Cardiac fibroblast (primary cell): ENCODE data around the gene NEO1.
A peak's percentile ranks its signal among the peaks of the same experiment; 100 is the strongest.

Experiments
- DNase-seq, 2 donors: peaks; one replicate each; pipeline versions ENCODE4 v3.0.0 to v3.0.0-alpha.2; 2010; ENCODE audit warnings: low read depth in 2 of 2
- H3K4me3 ChIP-seq, 2 donors: replicated peaks in 1 of 2; 1 replicate in 1 of 2; 2 replicates in 1 of 2; pipeline ENCODE4 v1.5.1; 2011; ENCODE audit warnings: low read depth in 2 of 2, low read length in 2 of 2, mild to moderate bottlenecking in 2 of 2, moderate library complexity in 1 of 2
- TF ChIP-seq, protein P1 (sequence below): IDR thresholded peaks from one replicate; pipeline ENCODE4 v1.5.1; 2011; ENCODE audit warnings: low read depth, mild to moderate bottlenecking, low read length, inconsistent platforms

The NEO1 gene

DNA sequence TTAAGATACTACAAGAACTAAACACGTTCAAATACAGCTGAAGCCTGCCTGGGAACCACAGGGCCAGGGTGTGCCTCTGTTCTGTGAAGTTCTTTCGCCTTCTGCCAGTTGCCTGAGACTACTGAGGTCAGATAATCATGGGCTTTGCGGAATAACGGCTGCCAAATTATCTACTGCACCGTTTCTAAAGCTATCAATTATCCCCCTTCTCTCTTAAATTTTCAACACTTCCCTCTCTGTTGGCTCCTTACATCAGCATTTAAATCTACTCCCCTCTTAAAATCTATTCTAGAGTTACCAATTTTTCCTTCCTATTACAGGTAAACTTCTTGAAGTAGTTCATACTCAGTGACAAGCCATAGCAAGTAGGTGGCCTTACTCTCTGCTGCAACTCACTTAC is 6.2 kb upstream of the NEO1 start:
- DNase-seq, result no peak
- TF ChIP-seq, protein P1, sequence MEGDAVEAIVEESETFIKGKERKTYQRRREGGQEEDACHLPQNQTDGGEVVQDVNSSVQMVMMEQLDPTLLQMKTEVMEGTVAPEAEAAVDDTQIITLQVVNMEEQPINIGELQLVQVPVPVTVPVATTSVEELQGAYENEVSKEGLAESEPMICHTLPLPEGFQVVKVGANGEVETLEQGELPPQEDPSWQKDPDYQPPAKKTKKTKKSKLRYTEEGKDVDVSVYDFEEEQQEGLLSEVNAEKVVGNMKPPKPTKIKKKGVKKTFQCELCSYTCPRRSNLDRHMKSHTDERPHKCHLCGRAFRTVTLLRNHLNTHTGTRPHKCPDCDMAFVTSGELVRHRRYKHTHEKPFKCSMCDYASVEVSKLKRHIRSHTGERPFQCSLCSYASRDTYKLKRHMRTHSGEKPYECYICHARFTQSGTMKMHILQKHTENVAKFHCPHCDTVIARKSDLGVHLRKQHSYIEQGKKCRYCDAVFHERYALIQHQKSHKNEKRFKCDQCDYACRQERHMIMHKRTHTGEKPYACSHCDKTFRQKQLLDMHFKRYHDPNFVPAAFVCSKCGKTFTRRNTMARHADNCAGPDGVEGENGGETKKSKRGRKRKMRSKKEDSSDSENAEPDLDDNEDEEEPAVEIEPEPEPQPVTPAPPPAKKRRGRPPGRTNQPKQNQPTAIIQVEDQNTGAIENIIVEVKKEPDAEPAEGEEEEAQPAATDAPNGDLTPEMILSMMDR, result no peak
- no peak overlapping the region for H3K4me3 ChIP-seq

DNA sequence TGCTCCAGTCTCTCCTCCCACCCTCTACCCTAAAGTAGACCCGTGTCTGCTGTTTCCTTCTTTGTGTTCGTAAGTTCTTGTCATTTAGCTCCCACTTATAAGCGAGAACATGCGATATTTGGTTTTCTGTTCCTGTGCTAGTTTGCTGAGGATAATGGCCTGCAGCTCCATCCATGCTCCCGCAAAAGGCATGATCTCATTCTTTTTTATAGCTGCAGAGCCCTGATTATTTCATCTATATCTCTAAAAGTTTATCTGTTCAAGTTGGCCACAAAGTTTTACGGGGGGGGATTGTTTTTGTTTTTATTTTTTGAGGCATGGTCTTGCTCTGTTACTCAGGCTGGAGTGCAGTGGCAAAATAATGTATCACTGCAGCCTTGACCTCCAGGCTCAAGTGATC is 4.4 kb upstream of the NEO1 start:
- TF ChIP-seq, protein P1, result no peak
- no peak for DNase-seq
- H3K4me3 ChIP-seq, result no peak overlapping the region

GRCh38 chr15:73048624-73049295 is 3.5 kb upstream of the NEO1 start:
- no peak overlapping the region for H3K4me3 ChIP-seq
- DNase-seq, result no peak
- TF ChIP-seq, protein P1, result no peak

- TF ChIP-seq, protein P1, result no peak
- no peak overlapping the region for H3K4me3 ChIP-seq
- no peak for DNase-seq
Measured at GRCh38 chr15:73049564-73050215, 2.6 kb upstream of the NEO1 start.

GRCh38 chr15:73050561-73051295 is 1.5 kb upstream of the NEO1 start:
- H3K4me3 ChIP-seq, result no peak overlapping the region
- TF ChIP-seq, protein P1, result no peak
- DNase-seq, result peak in 1 of 2 donors; percentile 1

GRCh38 chr15:73051391-73051806 is 864 bp upstream of the NEO1 start:
- TF ChIP-seq, protein P1, result no peak
- no peak for DNase-seq
- peak overlapping the region; percentile 74 to 81 for H3K4me3 ChIP-seq
